ENCODE results near the gene TXLNG.

TXLNG gene

DNA sequence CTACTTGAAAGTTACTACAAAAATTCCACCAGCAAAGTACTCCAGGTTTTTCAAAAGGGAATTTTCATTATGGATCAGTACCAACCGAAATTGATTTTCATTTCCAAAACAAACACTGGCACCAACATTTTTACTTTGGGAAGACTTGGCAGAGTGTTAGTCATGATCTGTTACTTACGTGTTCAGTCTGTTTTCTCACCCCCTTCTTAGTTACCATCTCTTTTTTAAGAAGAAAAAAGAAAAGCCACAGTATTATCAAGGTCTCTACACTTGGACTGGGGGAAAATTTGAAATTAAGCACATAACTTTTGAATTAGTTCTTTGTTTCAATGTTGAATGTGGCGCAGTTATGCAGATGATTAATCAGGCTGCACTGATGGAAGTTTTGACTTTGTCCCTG lies 56.4 kb downstream of the TXLNG start:
- no CpG with 5 or more reads among the region's 3 CpGs for WGBS, 2 donors (ENCODE audit: extremely low coverage in 2 of 2, insufficient read length in 2 of 2, insufficient replicate concordance in 1 of 2)

DNA sequence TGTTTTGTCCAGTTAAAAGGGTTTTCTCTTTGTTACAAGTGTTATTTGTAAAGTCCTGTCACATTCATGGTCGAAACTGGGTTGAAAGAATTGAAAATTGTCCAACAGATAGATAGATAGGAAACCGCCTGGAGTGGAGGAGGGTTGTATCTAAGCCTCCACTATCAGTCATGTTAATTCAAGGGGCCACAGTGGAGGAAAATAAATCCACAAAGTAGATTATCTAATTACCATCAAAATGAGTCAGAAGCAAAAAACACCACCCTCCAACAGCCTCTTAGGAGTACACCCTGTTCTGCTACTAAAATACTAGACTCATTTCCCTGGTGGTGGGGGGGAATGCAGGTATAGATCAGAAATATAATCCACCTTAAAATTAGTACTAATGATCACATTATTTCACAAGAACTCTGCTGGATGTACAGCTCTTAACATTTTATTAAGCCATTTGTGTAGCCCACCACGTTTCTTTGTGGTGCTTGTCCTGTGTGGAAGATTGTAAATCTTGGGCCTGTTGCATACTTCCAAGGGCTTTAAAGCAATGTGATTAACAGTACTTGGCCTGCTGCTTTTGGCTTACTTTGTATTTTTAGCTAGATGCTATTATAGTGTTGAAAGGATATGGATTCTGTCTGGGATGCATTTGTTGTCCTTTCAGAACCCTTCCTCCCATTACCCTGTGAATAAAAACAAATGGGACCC lies 57.1 kb downstream of the TXLNG start:
- no peak overlapping the region for H3K18ac ChIP-seq (ENCODE audit: low read length)
- no peak overlapping the region for H2AK5ac ChIP-seq (ENCODE audit: low read depth, low read length)
- no peak overlapping the region for H3K14ac ChIP-seq (ENCODE audit: low read length)
- H3K36me3 ChIP-seq (replicated peaks in 1 of 2; ENCODE audit: control insufficient read depth in 2 of 2, insufficient read depth in 2 of 2, low read length in 2 of 2): peaks cover 7 to 94% of the 10 kb centered on the region in 2 donors
- H3K9me3 ChIP-seq (replicated peaks in 1 of 2; ENCODE audit: control insufficient read depth in 2 of 2, insufficient read depth in 1 of 2, low read depth in 1 of 2, low read length in 2 of 2): no peaks in the 10 kb centered on the region
- H2BK5ac ChIP-seq (ENCODE audit: low read length): no peak overlapping the region
- no peak overlapping the region for H3K23ac ChIP-seq (ENCODE audit: low read depth, low read length, poor library complexity)
- no peak overlapping the region for H4K8ac ChIP-seq (ENCODE audit: low read depth, low read length)
- no CpG with 5 or more reads among the region's 3 CpGs for WGBS, 2 donors (ENCODE audit: extremely low coverage in 2 of 2, insufficient read length in 2 of 2, insufficient replicate concordance in 1 of 2)
- DNase-seq (ENCODE audit: low spot score): no peak
- H2BK15ac ChIP-seq (ENCODE audit: low read length): no peak overlapping the region
- H4K91ac ChIP-seq (ENCODE audit: low read depth, low read length, poor library complexity): no peak overlapping the region
- no peak overlapping the region for H3K4me2 ChIP-seq (ENCODE audit: insufficient read depth, low read length, poor library complexity, severe bottlenecking)
- H3K9ac ChIP-seq (ENCODE audit: low read depth, low read length, poor library complexity): no peak overlapping the region
- no peak overlapping the region for H2AFZ ChIP-seq (ENCODE audit: low read length)
- no peak overlapping the region for H2BK12ac ChIP-seq (ENCODE audit: low read length)
- peaks cover 0 to 9% of the 10 kb centered on the region in 2 donors for H3K4me1 ChIP-seq (ENCODE audit: control insufficient read depth in 2 of 2, insufficient read depth in 1 of 2, low read depth in 1 of 2, low read length in 2 of 2)
- H3K27ac ChIP-seq (replicated peaks; ENCODE audit: low read length): no peak overlapping the region
- no peak overlapping the region for H3K4ac ChIP-seq (ENCODE audit: low read length)
- no peaks in the 10 kb centered on the region for H3K79me1 ChIP-seq (ENCODE audit: low read depth, low read length)
- H3K4me3 ChIP-seq (ENCODE audit: low read length in 2 of 2): no peak overlapping the region
- H3K27me3 ChIP-seq (ENCODE audit: control insufficient read depth in 3 of 3, insufficient read depth in 3 of 3, low read depth in 1 of 3, low read length in 3 of 3): no peaks in the 10 kb centered on the region
- H2BK120ac ChIP-seq (ENCODE audit: low read depth, low read length): no peak overlapping the region

More for the DNA sequence above, 56.4 kb downstream of the TXLNG start:
- Histone ChIP-seq H2BK15ac (ENCODE audit: low read length) (no peak overlapping the region), H4K8ac (ENCODE audit: low read depth, low read length) (no peak overlapping the region), H2AFZ (ENCODE audit: low read length) (no peak overlapping the region), H3K36me3 (replicated peaks in 1 of 2; ENCODE audit: control insufficient read depth in 2 of 2, insufficient read depth in 2 of 2, low read length in 2 of 2) (peaks cover 8 to 94% of the 10 kb centered on the region in 2 donors), H3K18ac (ENCODE audit: low read length) (no peak overlapping the region), H3K27me3 (ENCODE audit: control insufficient read depth in 3 of 3, insufficient read depth in 3 of 3, low read depth in 1 of 3, low read length in 3 of 3) (no peaks in the 10 kb centered on the region), H3K14ac (ENCODE audit: low read length) (no peak overlapping the region), H3K79me1 (ENCODE audit: low read depth, low read length) (no peaks in the 10 kb centered on the region), H3K4me1 (ENCODE audit: control insufficient read depth in 2 of 2, insufficient read depth in 1 of 2, low read depth in 1 of 2, low read length in 2 of 2) (peaks cover 0 to 9% of the 10 kb centered on the region in 2 donors), H3K4ac (ENCODE audit: low read length) (no peak overlapping the region), H2AK5ac (ENCODE audit: low read depth, low read length) (no peak overlapping the region), H2BK120ac (ENCODE audit: low read depth, low read length) (no peak overlapping the region), H3K9ac (ENCODE audit: low read depth, low read length, poor library complexity) (no peak overlapping the region), H2BK12ac (ENCODE audit: low read length) (no peak overlapping the region), H3K9me3 (replicated peaks in 1 of 2; ENCODE audit: control insufficient read depth in 2 of 2, insufficient read depth in 1 of 2, low read depth in 1 of 2, low read length in 2 of 2) (no peaks in the 10 kb centered on the region), H3K4me3 (ENCODE audit: low read length in 2 of 2) (no peak overlapping the region), H3K4me2 (ENCODE audit: insufficient read depth, low read length, poor library complexity, severe bottlenecking) (no peak overlapping the region), H2BK5ac (ENCODE audit: low read length) (no peak overlapping the region), H3K27ac (replicated peaks; ENCODE audit: low read length) (no peak overlapping the region), H3K23ac (ENCODE audit: low read depth, low read length, poor library complexity) (no peak overlapping the region), H4K91ac (ENCODE audit: low read depth, low read length, poor library complexity) (no peak overlapping the region)
- DNase-seq (ENCODE audit: low spot score): no peak

DNA sequence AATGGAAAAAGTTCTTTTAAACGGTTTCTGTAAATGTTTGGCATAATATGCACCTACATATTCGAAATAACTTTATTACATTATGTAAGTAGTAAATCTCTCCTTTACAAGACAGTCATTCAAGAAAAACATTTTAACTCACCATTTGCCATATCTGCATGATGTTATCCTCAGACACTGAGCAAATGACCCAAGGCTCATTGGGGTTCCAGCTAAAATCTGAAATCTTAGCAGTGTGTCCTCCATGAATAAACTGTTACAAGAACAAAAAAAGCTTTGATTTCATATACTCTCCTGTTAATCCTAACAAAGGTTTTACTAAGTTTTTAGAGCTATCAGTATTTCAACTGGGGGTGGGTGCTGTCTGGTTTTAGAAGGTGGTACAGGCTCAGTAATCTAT lies 59.4 kb downstream of the TXLNG start:
- H2BK15ac ChIP-seq (ENCODE audit: low read length): no peak overlapping the region

DNA sequence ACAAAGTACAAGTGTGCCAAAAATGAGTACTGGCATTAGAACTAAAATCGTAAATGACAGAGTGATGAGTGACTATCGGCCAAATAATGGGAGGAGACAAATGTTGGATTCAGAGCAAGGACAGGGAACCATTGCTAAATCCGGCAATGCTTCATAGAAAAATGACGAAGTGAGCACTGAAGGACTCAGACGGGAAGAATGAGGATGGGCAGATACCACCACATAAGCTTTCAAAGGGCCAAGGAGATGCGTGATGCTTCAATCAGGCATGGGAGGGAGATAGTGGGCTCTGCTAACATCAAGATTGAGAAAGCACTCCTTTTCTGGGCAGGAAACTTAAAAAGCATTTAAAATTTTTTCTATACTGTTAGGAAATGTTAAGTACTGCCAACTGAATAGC lies 62.3 kb downstream of the TXLNG start:
- Histone ChIP-seq H2AK5ac (ENCODE audit: low read depth, low read length) (no peak overlapping the region), H4K8ac (ENCODE audit: low read depth, low read length) (no peak overlapping the region), H3K9ac (ENCODE audit: low read depth, low read length, poor library complexity) (no peak overlapping the region), H3K23ac (ENCODE audit: low read depth, low read length, poor library complexity) (no peak overlapping the region), H3K4me1 (ENCODE audit: control insufficient read depth in 2 of 2, insufficient read depth in 1 of 2, low read depth in 1 of 2, low read length in 2 of 2) (peaks cover 0 to 2% of the 10 kb centered on the region in 2 donors), H3K9me3 (replicated peaks in 1 of 2; ENCODE audit: control insufficient read depth in 2 of 2, insufficient read depth in 1 of 2, low read depth in 1 of 2, low read length in 2 of 2) (no peaks in the 10 kb centered on the region), H3K4me2 (ENCODE audit: insufficient read depth, low read length, poor library complexity, severe bottlenecking) (no peak overlapping the region), H3K27me3 (ENCODE audit: control insufficient read depth in 3 of 3, insufficient read depth in 3 of 3, low read depth in 1 of 3, low read length in 3 of 3) (no peaks in the 10 kb centered on the region), H3K4ac (ENCODE audit: low read length) (no peak overlapping the region), H3K27ac (replicated peaks; ENCODE audit: low read length) (no peak overlapping the region), H3K36me3 (replicated peaks in 1 of 2; ENCODE audit: control insufficient read depth in 2 of 2, insufficient read depth in 2 of 2, low read length in 2 of 2) (peaks cover 15 to 100% of the 10 kb centered on the region in 2 donors), H2AFZ (ENCODE audit: low read length) (no peak overlapping the region), H3K79me1 (ENCODE audit: low read depth, low read length) (no peaks in the 10 kb centered on the region), H3K18ac (ENCODE audit: low read length) (no peak overlapping the region), H3K4me3 (ENCODE audit: low read length in 2 of 2) (no peak overlapping the region), H2BK120ac (ENCODE audit: low read depth, low read length) (no peak overlapping the region), H4K91ac (ENCODE audit: low read depth, low read length, poor library complexity) (no peak overlapping the region), H3K14ac (ENCODE audit: low read length) (no peak overlapping the region), H2BK5ac (ENCODE audit: low read length) (no peak overlapping the region), H2BK12ac (ENCODE audit: low read length) (no peak overlapping the region), H2BK15ac (ENCODE audit: low read length) (no peak overlapping the region)
- DNase-seq (ENCODE audit: low spot score): no peak
- WGBS, 2 donors (ENCODE audit: extremely low coverage in 2 of 2, insufficient read length in 2 of 2, insufficient replicate concordance in 1 of 2): no CpG with 5 or more reads among the region's 6 CpGs

More for the DNA sequence above, 59.4 kb downstream of the TXLNG start:
- Histone ChIP-seq H2BK5ac (ENCODE audit: low read length) (no peak overlapping the region), H3K14ac (ENCODE audit: low read length) (no peak overlapping the region), H3K4me3 (ENCODE audit: low read length in 2 of 2) (no peak overlapping the region), H3K4ac (ENCODE audit: low read length) (no peak overlapping the region), H3K4me1 (ENCODE audit: control insufficient read depth in 2 of 2, insufficient read depth in 1 of 2, low read depth in 1 of 2, low read length in 2 of 2) (no peaks in the 10 kb centered on the region), H2AK5ac (ENCODE audit: low read depth, low read length) (no peak overlapping the region), H4K91ac (ENCODE audit: low read depth, low read length, poor library complexity) (no peak overlapping the region), H3K27ac (replicated peaks; ENCODE audit: low read length) (no peak overlapping the region), H3K23ac (ENCODE audit: low read depth, low read length, poor library complexity) (no peak overlapping the region), H3K36me3 (replicated peaks in 1 of 2; ENCODE audit: control insufficient read depth in 2 of 2, insufficient read depth in 2 of 2, low read length in 2 of 2) (peaks cover 11 to 97% of the 10 kb centered on the region in 2 donors), H3K4me2 (ENCODE audit: insufficient read depth, low read length, poor library complexity, severe bottlenecking) (no peak overlapping the region), H2BK120ac (ENCODE audit: low read depth, low read length) (no peak overlapping the region), H3K9ac (ENCODE audit: low read depth, low read length, poor library complexity) (no peak overlapping the region), H3K79me1 (ENCODE audit: low read depth, low read length) (no peaks in the 10 kb centered on the region), H2AFZ (ENCODE audit: low read length) (no peak overlapping the region), H4K8ac (ENCODE audit: low read depth, low read length) (no peak overlapping the region), H2BK12ac (ENCODE audit: low read length) (no peak overlapping the region), H3K18ac (ENCODE audit: low read length) (no peak overlapping the region), H3K27me3 (ENCODE audit: control insufficient read depth in 3 of 3, insufficient read depth in 3 of 3, low read depth in 1 of 3, low read length in 3 of 3) (no peaks in the 10 kb centered on the region), H3K9me3 (replicated peaks in 1 of 2; ENCODE audit: control insufficient read depth in 2 of 2, insufficient read depth in 1 of 2, low read depth in 1 of 2, low read length in 2 of 2) (no peaks in the 10 kb centered on the region)
- no CpG with 5 or more reads among the region's 2 CpGs for WGBS, 2 donors (ENCODE audit: extremely low coverage in 2 of 2, insufficient read length in 2 of 2, insufficient replicate concordance in 1 of 2)
- no peak for DNase-seq (ENCODE audit: low spot score)

Data from neuronal stem cell (in vitro differentiated cells).